NCI-H345 (cell line): ENCODE results near the gene EMILIN3.

Experiments
- DNase-seq: peaks from one replicate; lab custom pipeline; 2025; lab: John Stamatoyannopoulos, UW

The EMILIN3 gene

DNA sequence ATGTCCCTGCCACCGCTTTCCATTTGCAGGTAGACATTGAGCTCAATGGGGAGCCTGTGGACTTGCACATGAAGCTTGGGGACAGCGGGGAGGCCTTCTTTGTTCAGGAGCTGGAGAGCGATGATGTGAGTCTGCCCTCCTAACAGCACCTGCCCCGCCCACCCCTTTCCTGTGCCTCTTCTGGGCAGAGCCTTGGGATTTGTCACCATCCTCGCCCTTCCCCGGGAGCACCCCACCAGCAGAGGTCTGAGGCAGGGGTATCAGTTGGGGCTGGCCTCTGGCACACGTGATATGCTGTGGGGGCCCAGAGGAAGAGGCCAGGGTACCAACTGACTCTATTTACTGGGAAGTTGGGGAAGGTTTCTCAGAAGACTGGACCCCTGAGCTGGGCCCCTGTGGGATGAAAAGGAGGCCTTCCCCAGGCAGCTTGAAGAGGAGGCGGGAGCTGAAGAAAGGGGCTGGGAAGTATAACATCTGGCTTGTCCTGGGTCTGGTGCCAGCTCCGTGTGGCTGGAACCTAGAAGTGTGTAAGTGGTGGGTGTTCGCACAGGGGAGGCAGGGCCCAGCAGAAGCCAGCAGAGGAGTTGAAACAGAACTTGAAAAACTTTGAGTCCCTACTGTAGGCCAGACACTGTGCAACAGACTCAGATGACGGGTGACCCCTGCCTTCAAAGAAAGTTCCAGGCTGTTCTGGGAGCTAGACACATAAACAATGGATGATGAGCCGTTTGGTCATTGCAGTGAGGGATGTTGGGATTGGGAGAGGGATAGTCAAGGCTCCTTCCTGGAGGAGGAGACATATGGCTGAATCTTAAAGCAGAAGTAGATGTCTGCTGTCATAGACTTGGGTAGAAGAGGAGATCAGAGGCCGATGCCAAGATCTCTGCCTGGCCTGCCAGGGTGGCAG is 18.8 kb downstream of the EMILIN3 start:
- no peak for DNase-seq

DNA sequence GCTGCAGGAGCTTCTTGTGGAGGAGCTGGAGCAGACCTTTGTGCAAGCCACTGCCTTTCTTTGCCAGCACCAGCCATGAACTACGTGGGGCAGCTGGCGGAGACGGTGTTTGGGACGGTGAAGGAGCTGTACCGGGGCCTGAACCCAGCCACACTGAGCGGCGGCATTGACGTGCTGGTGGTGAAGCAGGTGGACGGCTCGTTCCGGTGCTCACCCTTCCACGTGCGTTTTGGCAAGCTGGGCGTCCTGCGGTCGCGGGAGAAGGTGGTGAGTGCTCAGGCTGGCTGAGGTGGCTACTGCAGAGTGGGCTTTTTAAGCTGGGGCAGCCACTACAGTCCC is 20.9 kb downstream of the EMILIN3 start:
- no peak for DNase-seq

DNA sequence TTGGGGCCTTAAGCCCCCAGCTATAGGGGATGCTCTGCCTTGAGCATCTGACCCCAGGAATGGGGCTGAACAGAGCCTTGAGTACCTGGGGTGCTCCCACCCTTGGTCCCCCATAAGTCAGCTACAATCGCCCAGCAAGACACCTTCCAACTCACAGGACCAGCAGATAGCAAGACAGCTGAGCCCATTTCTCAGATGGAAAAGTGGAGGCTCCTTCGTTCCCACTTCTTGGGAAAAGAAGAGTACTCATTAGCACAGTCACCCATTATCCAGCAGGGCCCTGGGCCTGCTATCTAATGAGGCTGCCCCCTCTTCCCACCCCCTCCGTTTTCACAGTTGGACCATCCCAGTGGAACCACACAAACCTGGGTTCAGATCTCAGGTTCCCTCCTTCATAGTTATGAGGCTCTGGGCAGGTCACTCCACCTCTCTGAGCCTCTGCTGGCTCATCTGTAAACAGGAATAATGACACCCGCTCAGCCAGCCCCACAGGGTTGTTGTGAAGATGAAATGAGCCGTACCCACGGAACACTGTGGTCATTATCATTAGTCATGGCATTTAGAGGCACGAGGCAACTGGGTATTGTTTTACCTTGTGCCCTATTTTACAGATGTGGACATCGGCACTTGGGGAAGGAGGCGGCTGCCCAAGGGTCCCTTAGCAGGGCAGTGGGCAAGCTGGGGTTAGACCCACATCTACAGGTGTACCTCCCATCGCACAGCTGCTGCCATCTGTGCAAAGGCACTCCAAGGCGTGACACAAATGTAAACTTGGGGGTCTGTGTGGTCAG is 21.5 kb downstream of the EMILIN3 start:
- peak; percentile 14 for DNase-seq

DNA sequence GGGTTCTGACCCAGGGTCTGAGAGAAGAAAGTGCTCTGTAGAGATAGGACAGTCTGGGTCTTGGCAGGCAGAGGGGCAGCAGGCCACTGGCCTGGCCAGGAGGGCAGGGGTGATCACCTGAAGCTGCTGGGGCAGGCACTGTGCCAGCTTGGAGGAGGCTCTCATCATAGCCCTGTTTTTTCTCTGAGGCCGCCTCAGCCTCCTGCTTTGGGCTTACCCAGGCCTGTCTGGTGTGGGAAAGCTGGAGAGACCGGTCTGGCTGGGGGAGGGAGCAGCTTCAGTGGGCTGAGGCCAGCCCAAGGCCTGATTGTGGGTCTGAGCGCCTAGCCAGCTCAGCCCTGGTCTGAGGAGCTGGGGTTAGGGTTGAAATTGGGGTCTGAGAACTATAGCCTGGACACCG is 22.1 kb downstream of the EMILIN3 start:
- DNase-seq, result no peak

DNA sequence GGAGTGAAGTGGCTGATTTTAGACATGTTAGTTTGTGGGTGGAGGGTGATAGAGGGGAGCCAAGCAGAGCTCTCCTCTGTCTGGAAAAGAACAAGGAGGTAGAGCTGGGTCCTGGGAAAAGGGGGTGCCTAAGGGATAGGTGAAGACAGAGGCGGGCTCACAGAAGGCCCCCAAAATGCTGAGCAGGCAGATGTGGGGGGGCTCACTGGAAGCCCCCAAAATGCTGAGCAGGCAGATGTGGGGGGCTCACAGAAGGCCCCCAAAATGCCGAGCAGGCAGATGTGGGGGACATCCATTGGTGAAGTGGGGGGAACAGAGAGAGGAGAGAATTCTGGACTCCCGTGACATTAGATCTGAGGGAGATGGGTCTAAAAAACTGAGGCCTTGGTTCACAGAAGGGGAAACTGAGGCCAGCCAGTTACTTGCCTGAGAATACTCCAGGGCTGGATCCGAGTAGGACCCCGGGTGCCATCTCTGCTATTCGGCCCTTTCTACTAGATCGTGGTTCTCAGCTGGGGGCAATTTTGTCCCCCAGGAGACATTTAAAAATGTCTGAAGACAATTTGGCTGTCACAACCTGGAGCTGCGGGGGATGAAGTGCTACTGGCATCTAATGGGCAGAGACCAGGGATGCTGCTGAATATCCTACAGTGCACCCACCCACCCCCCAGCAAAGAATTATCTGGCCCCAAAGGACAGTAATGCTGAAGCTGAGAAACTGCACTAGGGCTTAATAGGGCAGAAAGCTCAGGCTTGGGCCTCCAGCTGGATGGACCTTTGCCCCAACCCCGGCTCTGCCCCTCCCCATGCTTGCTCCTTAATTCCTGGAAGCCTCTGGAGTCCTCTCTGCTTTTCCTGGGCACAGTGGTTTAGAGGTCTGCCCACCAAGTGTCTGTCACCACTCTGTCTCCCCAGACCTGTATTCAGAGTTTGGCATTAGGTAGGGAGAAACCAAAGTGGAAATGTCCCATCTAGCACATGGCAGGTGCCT is 23.8 kb downstream of the EMILIN3 start:
- no peak for DNase-seq

DNA sequence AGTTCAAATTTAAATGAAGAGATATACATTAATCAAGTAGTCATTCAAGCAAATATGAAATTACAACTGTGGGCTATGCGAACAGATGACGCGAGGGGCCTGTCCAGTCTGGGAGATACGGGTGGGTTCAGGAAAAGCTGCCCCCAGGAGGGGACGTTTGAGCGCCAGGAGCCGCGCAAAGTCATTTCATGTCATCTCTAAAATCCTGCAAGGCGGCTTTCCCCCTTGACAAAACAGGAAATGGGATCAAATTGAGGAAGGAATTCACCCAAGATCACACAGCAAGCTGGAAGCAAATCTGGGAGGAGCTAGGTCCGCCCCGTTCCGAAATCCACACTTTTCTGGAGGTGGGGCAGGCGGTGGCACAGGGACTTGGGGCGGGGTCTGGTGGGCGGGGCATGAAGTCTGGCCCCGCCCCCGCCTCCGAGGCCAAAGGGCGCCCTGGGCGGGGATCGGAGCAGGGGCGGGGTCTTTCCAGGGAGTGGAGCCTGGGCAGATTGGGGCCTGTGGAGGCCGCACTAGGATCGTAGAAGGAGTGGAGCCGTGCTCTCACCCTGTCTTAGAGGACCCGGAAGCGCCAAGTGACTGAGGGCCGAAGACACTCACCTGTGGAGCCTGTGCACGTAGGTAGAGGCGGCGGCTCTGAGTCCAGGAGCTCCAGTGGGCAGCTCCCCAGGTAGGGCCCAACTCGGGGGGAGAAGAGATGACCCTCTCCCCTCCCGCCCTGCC is 26.1 kb downstream of the EMILIN3 start, which contains the start of gene LPIN3:
Gene LPIN3 (plus strand): TSS at position 495 of the 729 bp plus-strand sequence. CDS start 4,983 bp downstream, outside the sequence.
- DNase-seq, result peak; percentile 59

DNA sequence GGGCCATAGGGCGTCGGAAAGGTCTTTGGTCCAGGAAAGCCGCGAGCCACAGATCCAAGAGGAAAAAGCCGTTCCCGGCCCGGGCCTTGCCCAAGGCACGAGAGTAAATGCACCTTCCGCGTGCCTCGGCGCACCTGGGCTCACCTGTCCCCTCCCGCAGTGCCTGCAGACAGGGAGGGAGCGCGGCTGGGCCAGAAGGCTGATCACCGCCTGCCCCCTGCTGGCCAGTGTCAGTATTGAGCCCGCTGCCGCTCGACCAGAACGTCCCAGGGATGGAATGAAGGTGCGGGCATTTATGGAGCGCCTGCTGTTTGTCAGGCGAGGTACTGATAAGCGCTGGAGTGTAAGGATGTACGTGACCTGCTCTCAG is 26.7 kb downstream of the EMILIN3 start:
- DNase-seq, result peak; percentile 85

DNA sequence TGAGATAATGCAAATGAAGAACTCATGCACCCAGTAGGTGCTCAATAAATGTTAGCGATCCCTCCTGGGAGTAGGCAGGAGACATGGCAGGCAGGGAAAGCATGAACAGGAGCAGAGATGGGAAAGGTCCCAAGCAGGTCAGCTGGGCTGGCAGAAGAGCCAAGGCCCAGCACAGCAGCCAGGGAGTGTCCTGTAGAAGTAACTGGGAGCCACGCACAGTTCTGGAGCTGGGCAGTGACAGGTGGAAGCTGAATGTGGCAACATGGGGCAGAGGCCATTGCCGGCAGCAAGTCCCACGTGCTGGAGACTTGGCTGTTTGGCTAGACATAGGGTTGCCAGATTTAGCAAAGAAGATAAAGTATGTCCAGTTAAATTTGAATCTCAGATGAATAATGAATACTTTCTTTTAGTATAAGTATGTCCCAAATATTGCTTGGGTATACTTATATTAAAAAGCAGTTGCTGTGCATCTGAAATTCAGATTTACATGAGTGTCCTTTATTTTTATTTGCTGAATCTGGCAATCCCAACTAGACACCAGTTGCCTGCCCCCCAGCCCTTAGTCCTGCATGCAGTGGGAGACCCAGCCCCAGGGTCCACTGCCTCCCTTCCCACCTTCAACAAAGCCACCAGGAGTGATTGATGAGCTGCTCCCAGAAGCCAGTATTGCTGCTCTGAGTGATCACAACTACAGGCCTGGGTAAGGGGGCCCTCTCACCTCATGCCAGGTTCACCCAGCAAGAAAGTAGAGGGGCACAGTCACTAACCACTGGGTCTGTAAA is 29.7 kb downstream of the EMILIN3 start:
- DNase-seq, result no peak

DNA sequence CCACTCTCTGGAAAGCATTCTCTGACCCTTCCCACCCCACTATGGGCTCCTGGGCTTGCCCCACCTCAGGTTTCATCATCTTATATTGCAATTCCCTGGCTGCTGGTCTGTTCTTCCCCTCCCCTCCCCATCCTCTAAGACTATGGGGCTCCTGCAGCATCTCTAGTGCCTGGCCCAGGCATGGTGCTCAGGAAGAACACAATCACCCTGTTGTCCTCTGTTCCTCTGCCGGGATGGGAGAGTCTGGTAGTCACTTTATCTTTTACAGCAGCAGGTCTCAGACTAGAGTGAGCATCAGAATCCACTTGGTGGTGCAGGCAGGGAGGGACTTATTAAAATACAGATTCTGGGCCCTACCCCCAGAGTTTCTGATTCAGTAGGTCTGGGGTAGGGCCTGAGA is 31.0 kb downstream of the EMILIN3 start:
- no peak for DNase-seq

DNA sequence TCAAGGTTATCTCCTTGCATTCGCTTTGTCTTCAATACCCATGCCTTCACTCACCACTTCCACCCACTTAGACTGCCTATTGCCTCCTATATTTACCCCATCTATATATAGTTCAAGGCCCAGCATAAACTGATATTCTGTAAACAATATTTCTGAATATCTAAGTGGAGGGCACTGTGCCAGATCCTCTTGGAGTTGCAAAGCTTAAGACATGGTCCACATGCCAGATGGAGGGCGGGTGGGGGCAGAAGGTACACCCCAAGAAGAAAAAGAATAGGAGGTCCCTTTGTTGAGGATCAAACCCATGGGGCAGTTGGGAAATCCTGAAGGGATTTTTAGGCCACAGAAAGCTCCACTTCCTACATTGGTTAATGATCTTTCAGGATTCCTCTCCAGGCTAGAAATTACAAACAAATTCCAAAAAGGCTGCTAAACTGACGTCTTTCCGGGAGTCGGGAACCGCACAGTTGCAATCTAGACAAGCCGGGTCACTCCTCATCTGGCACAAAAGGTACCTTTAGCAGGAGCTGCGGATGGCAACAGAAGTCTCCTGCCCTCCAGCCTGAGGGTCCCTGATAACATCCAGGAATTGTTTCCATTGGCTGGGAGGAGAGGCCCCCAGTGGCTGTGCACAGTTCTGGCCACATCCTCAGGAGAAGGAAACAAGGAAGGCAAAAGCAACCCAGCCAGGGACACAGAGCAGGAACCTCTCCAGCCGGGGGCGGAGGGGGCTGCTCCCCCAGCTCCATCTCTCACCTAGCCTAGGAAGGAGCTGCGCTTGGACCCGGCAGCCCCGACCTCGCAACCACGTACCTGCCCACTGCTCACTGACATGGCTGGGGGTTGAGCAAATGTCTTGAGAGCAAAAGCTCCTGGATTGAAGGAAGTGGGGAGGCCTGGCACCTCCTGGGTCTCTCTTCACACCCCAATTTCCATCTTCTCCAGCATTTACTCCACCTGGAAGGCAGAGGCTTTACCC is 31.9 kb downstream of the EMILIN3 start:
- no peak for DNase-seq

DNA sequence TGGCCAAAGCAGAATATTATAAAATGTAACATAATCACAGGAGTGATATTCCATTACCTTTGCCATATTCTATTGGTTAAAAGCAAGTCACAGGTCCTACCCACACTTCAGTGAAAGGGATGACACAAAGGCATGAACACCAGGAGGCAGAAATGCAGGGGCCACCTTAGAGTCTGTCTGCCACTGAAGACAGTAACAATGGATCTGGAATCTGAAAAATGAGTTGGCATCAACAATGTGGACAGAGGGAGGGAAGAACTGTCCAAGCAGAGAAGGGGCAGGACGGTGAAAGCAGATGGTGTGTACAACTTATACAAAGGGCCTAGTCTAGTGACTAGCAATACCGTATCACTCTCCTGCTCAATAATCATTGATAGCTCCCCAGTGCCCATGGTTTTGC is 32.6 kb downstream of the EMILIN3 start:
- no peak for DNase-seq

DNA sequence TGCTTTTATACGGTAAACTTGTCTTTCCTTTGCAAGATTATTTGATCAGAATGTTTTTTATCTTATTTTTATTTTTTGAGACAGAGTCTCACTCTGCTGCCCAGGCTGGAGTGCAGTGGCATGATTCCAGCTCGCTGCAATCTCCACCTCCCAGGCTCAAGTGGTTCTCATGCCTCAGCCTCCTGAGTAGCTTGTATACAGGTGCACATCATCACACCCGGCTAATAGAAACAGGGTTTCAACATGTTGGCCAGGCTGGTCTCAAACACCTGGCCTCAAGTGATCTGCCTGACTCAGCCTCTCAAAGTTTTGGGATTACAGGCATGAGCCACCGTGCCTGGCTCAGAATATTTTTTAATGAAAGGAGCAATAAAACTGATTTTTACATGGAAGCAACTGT is 34.9 kb downstream of the EMILIN3 start:
- no peak for DNase-seq

DNA sequence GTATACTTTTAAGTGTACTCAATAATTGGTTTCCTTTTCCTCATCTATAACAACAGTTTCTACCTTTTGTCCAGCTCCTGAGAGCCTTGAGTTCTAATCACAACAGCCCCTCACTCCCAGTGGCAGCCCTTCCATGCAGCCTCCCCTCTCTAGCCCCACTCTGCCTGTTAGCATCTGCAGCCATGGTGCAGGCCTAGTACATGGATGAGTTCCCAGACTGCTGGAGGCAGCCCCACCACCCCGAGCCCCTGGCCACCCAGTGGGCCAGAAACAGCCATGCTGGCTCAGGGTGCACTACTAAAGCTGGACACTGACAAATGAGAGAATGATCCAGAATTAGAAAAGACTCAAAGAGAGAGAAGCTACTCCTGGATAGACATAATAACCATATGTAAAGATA is 35.7 kb downstream of the EMILIN3 start:
- no peak for DNase-seq

DNA sequence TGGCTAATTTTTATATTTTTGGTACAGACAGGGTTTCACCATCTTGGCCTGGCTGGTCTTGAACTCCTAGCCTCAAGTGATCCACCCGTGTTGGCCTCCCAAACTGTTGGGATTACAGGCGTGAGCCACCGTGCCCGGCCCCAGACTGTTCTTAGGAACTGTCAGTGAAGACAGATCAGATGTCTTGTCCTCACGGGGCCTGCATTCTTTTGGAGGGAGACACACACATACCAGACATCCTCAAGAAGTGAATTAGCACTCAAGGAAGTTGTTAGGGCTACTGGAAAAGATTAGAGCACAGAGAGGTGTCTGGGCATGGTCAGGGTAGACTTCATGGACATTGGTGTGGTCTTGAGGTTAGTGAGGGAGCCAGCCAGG is 36.3 kb downstream of the EMILIN3 start:
- DNase-seq, result no peak

DNA sequence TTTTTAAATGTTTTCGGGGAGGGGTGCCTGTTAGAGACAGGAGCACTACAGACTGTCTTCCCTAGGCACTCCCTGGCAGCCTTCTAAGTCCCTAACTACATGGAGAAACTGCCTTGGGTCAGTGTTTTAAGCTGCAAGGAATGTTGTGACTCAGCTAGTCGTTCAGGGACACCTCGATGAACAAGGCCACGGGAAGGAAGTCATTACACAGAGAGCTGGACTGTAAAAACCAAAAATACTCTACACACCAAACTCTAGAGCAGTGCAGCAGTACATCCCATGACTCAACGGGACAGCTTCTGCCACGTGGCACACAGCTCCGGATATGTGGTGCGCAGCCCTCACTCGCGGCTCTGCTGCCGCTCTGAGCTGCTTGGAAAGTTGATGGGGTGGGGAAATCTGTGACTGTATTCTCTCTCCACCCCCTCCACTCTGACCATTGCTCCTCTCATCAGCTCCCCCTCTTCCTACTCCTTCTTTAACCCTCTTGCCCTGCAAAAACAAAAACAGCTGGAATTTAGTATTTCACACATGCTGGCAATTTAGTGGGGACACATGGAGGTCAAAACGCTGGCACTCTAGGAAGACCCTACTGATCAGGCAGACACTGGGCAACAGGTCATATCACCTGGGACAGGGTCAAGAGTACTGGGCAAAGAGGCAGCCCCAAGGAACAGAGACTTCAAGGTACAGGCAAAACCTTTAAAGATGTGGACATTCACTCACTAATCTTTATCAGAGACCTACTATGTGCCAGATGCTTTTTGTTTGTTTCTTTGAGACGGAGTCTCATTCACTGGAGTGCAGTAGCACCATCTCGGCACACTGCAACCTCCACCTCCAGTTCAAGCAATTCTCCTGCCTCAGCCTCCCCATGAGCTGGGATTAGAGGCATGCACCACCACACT is 36.9 kb downstream of the EMILIN3 start:
- DNase-seq, result no peak

DNA sequence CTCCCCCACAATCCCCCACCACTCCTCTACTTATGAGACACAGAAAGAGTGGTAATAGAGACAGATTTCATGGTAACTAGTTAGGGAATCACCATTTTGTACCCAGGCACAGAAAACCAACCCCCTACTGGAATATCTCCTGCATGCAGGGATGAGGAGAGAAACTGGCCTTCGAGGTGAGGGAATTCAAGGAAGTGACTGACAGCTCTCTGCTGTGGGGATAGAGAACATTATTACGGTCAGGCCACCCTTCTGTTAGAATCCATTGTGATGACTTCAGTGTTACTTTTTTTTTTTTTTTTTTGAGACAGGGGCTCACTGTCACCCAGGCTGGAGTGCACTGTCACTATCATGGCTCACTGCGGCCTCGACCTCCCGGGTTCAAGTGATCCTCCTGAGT is 39.4 kb downstream of the EMILIN3 start:
- DNase-seq, result no peak

DNA sequence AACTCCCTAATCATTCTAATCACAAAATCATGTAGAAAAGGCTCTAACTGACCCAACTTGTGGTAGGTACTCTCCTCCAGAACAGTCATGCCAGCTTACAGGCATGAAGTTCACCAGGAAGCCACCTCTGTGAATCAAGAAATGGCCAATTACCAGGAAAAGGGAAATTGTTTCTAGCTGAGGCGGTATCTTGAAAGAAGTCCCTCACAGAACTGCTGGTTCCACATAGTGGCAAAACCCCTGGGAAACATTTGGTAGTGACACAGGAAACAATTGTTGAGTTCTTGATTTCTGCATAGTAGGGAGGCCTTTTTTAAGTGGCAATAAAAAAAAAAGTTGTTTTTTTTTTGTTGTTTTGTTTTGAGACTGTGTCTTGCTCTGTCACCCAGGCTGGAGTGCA is 45.6 kb downstream of the EMILIN3 start:
- DNase-seq, result no peak

DNA sequence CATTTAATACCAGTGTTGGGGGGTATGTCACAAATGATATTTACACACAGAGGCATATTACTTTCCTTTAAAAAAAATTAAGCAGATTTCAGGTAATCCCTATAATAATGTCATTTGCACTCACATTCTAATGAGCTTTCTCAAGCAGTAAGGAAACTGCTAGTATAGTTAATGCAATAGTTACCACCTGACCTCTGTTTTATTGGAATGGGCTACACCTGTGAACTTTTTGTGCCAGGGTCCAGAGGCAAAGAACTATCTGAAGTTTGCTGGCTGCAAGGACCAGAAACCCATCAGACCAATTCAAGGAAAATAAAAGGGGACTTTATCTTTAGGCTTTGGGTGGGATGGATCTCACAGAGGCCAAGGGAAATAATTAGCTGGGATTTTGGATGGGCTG is 46.2 kb downstream of the EMILIN3 start:
- DNase-seq, result no peak
